GM12892 (cell line): ENCODE results near the gene SHB.

Experiments
- POLR2A ChIP-seq: IDR thresholded peaks from 2 replicates; pipeline ENCODE4 v1.6.1; 2011; ENCODE audit warnings: low read depth, low read length, control low read depth
- POLR2AphosphoS5 ChIP-seq: IDR thresholded peaks from 2 replicates; pipeline ENCODE4 v1.6.1; 2011; ENCODE audit warnings: low read depth, low read length, control low read depth
- TAF1 ChIP-seq: IDR thresholded peaks from 2 replicates; pipeline ENCODE4 v1.6.1; 2011; ENCODE audit warnings: low read depth, mild to moderate bottlenecking, control low read depth, low read length, borderline replicate concordance

DNA sequence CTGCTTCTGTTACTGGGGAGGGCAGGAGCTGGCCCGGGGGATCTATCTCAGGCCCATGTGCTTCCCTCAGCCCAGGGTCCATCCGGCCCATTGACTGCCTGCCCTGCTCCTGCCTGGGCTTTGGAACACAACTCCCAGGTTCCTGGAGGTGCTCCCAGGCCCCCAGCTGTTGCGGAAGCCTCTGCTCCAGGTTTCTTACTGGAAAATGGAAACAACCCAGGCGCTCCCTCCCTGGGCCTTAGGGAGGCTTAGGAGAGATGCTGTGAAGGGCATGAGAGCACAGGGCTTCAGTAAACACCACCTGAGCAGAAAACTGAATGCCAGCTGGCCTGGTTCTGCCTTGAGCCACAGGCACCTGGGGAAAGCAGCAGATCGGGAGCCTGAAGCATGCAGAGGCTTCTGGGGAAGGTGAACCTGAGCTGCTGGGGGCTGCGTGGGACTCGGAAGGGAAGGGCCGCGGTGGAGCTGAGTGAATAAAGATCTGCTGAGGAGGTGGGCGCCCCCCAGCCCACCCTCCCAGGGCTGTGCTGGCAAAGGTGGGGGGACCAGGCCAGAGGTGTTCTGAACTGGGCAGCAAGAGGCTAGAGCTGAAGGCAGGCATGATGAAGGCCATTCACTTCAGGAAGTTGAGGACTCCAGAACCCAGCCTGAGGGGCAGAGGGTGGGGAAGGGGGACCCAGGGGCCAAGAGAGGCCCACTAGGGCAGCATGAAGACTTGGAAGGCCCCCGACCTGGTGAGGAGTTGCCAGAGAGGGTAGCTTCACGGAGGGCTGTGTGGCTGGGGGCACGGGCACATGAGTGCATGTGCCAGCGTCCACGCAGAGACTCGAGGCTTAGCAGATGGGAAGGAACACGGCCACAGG is 64.8 kb downstream of the SHB start:
- TF ChIP-seq POLR2A, result no peak
- no peak for TF ChIP-seq POLR2AphosphoS5
- no peak for TF ChIP-seq TAF1
